WTC11 (cell line): ENCODE measurements around the gene SLC7A6. TPM values are rescaled to one million over a fixed set of nuclear protein-coding genes. Genes with fewer than 3 reads are reported as not detected.

Experiments used
- ATAC-seq: fragments of 200-7000 bp; cut with Tn5 transposase; 2 replicates; pipeline ENCODE4 v1.10.0; 2021; ENCODE audit warnings: mild to moderate bottlenecking, moderate library complexity
- CTCF ChIA-PET: fragments of 300-600 bp; sonication (Branson Sonifier 250); formaldehyde crosslinking; loops from one replicate; lab custom pipeline; 2021; ENCODE audit warnings: antibody characterized with exemption; lab: Charles Lee
- POLR2A ChIA-PET: fragments of 350-600 bp; sonication (Branson Sonifier 250); formaldehyde crosslinking; loops from one replicate; lab custom pipeline; 2021; ENCODE audit warnings: antibody characterized with exemption; lab: Charles Lee
- DNase-seq: peaks from one replicate; pipeline ENCODE4 v3.0.0; 2021; ENCODE audit warnings: low spot score
- H3K27ac Mint-ChIP-seq: 2 replicates; pipeline ENCODE4 v1.8.0; 2021; ENCODE audit warnings: mixed read lengths
- H3K27me3 Mint-ChIP-seq: 2 replicates; pipeline ENCODE4 v1.8.0; 2021; ENCODE audit warnings: low read depth, mild to moderate bottlenecking, moderate library complexity, mixed read lengths
- H3K36me3 Mint-ChIP-seq: 2 replicates; pipeline ENCODE4 v1.8.0; 2021; ENCODE audit warnings: mixed read lengths
- H3K4me1 Mint-ChIP-seq: 2 replicates; pipeline ENCODE4 v1.8.0; 2022; ENCODE audit warnings: mixed read lengths
- H3K4me3 Mint-ChIP-seq: 2 replicates; pipeline ENCODE4 v1.8.0; 2021; ENCODE audit warnings: mild to moderate bottlenecking, moderate library complexity, mixed read lengths
- H3K9me3 Mint-ChIP-seq: 2 replicates; pipeline ENCODE4 v1.8.0; 2021; ENCODE audit warnings: mixed read lengths
- AFF4 ChIP-seq: sonication (generic); formaldehyde crosslinking; IDR thresholded peaks from 2 replicates; pipeline ENCODE4 v1.8.1; 2023; ENCODE audit warnings: mild to moderate bottlenecking, missing genetic modification reagents, borderline replicate concordance
- E2F5 ChIP-seq: sonication (generic); formaldehyde crosslinking; IDR thresholded peaks from 2 replicates; pipeline ENCODE4 v1.8.1; 2022; ENCODE audit warnings: mild to moderate bottlenecking, moderate library complexity, missing genetic modification reagents
- MYBL2 ChIP-seq: sonication (generic); formaldehyde crosslinking; IDR thresholded peaks from 2 replicates; pipeline ENCODE4 v1.8.1; 2023; ENCODE audit warnings: mild to moderate bottlenecking, moderate library complexity, missing genetic modification reagents
- USF1 ChIP-seq: sonication (generic); formaldehyde crosslinking; IDR thresholded peaks from 2 replicates; pipeline ENCODE4 v1.8.0; 2022; ENCODE audit warnings: mild to moderate bottlenecking, missing genetic modification reagents
- ZNF121 ChIP-seq: sonication (generic); formaldehyde crosslinking; IDR thresholded peaks from 2 replicates; pipeline ENCODE4 v1.8.0; 2023; ENCODE audit warnings: missing genetic modification reagents
- ZNF263 ChIP-seq: sonication (generic); formaldehyde crosslinking; IDR thresholded peaks from 2 replicates; pipeline ENCODE4 v1.8.1; 2022; ENCODE audit warnings: low read depth, mild to moderate bottlenecking, moderate library complexity, missing genetic modification reagents
- ZNF532 ChIP-seq: fragments of 250-450 bp; sonication (Bioruptor Pico); IDR thresholded peaks from 2 replicates; pipeline ENCODE4 v1.9.0; 2021; ENCODE audit warnings: mild to moderate bottlenecking, borderline replicate concordance
- total RNA-seq: library from RNA; stranded (reverse); gene quantifications from 3 replicates; pipeline ENCODE4 v1.2.3, GENCODE V29; 2021

Gene SLC7A6
- total RNA-seq, 1 experiment from 2014 or later, result 27.4 TPM

- peaks cover 51% of the 10 kb centered on the region for H3K27me3 Mint-ChIP-seq
- TF ChIP-seq MYBL2 (no peak), ZNF121 (0 out of 2 replicates have a peak, but pooled peaks have one; percentile 25), AFF4 (CRISPR knock-in tag) (no peak)
- no peaks in the 10 kb centered on the region for H3K36me3 Mint-ChIP-seq
- DNase-seq (no peak), ATAC-seq (no peak)
- ChIA-PET POLR2A (no interaction called here), CTCF (interaction anchor here (0.6 to 3.4 kb wide), 4 partner anchors 21 to 202 kb away, joined by 3 to 28 read pairs (median 12); partner anchors contain the start of gene SLC7A6)
- H3K9me3 Mint-ChIP-seq, result no peaks in the 10 kb centered on the region
- no peak overlapping the region for H3K27ac Mint-ChIP-seq
- H3K4me1 Mint-ChIP-seq, result peaks cover 9% of the 10 kb centered on the region
- H3K4me3 Mint-ChIP-seq, result peak overlapping the region; percentile 97
Measured at GRCh38 chr16:68242926-68243858, 21.1 kb upstream of the SLC7A6 start.

GRCh38 chr16:68244481-68244902 lies 19.8 kb upstream of the SLC7A6 start:
- ATAC-seq, result no peak
- H3K4me1 Mint-ChIP-seq, result peaks cover 8% of the 10 kb centered on the region
- TF ChIP-seq E2F5 (CRISPR knock-in tag), result 0 out of 2 replicates have a peak, but pooled peaks have one; percentile 11
- no peak for TF ChIP-seq ZNF532 (CRISPR knock-in tag)
- TF ChIP-seq ZNF263 (CRISPR knock-in tag), result 0 out of 2 replicates have a peak, but pooled peaks have one; percentile 5
- no peak for TF ChIP-seq USF1 (CRISPR knock-in tag)
- TF ChIP-seq, all 79 proteins: peak for 2
- Mint-ChIP-seq H3K9me3 (no peaks in the 10 kb centered on the region), H3K4me3 (peak overlapping the region; percentile 97), H3K27me3 (peaks cover 40% of the 10 kb centered on the region), H3K27ac (no peak overlapping the region), H3K36me3 (no peaks in the 10 kb centered on the region)
- DNase-seq, result no peak
- CTCF ChIA-PET, result interaction anchor here (1.2 to 2.8 kb wide), 5 partner anchors 13 to 151 kb away, joined by 4 to 28 read pairs (median 5); partner anchors contain the start of gene SLC7A6
- POLR2A ChIA-PET, result interaction anchor here (0.9 kb wide), 1 partner anchor 159 kb away, joined by 3 read pairs; the partner anchor contains the start of gene NFATC3
